NOMO-1 treated with DMSO at 0.1 percent for 48 hours (cell line): Measurements from ENCODE around the gene ISOC2.
A peak's percentile ranks its signal among the peaks of the same experiment; 100 is the strongest.
"Not testable (repeated sequence)": the region's sequence is repeated elsewhere in the genome, so short reads cannot be mapped to it uniquely, and the experiment has no call there.

Experiments used
- DNase-seq: peaks from one replicate; lab custom pipeline; 2025; ENCODE audit not compliant: unreplicated experiment; lab: John Stamatoyannopoulos, UW

The ISOC2 gene

DNA sequence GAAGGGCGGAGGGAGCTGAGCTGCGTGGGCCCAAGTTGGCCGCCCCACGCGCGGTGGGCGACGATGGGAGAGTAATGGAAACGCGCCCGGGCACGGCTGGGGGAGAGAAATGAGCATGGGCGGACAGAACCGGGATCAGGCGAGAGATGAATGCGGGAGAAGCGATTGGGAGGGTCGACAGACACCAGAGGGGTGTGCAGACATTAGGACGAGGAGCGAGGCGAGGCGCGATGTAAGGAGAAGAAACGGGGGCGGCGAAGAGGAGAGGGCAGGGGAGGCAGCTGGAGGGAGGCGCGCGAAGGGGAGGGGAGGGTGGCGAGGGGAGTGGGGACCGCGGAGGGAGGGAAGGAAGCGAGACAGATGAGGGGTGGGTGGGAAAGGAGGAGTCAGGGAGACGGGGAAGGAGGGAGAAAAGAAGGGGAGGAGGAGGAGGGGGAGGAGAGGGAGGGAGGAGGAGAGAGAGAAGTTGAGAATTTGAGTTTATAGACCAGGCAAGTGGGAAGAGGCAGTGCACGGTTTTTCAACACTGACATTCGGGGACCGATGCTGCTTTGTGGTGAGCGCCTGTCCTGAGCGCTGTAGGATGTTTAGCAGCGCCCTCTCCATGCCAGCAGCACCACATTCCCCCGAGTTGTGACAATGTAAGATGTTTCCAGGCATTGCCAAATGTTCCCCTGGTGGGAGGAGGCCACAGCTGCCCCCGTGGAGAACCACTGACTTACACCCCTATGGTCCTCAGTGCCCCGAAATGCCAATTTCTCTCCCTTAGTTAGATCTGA is 18.2 kb downstream of the ISOC2 start, which contains the start of gene SHISA7:
SHISA7 (minus strand) TSS at position 256 of the 779 bp plus-strand sequence. CDS start 437 bp downstream, outside the sequence.
- DNase-seq: no peak

DNA sequence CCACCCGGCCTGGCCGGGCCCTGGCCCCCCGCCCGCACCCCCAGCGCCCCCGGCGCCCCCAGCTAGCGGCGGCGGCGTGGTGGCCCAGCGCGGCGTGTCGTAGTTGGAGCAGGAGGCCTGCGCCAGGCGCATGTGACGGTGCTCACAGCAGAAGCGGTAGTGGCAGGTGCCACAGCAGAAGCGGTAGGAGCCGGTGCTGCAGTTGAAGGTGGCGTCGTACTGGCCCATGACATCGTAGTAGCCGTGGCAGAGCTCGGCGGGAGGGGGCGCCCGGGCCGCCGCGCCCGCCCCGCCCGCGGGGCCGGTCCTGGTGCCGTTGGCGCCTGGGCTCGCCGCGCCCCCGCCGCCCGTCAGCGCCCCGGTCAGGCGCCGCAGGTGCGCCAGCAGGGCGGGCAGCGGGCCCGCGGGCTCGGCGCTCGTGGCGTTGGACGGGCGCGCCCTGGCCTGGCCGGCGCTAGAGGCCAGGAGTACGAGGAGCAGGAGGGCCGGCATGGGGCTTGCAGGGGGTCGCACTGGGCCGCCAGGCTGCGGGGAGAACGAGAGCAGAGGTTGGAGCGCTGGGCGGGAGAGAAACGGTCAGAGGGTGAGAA is 19.0 kb downstream of the ISOC2 start:
- DNase-seq: no peak

DNA sequence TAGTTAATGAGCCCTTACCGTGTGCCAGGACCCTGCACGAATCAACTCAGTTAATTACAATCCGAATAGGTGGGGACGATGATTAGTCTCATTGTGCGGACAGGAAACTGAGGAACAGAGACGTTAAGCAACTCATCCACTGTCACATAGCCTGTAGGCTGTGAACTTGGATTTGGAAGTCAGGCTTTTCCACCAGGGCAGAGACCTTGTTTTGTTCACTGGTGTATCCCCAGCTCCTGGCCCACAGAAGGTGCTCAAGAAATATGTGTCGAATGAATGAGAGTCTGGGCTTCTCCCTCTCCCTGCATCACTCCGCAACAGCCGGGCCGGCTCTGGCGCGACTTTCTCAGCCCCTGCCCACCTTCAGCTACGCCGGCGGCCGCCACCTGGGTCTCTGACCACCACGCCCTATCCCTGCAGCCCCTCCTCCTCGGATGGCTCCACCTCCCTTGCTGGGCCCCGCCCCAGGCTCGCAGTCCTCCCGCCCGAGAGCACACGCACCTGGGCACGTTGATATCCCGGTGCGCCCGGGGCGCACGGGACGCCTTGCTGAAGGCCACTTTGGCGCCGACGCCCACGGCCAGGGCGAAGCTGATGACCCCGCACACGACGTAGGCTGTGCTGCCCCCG is 19.6 kb downstream of the ISOC2 start:
- no peak for DNase-seq

DNA sequence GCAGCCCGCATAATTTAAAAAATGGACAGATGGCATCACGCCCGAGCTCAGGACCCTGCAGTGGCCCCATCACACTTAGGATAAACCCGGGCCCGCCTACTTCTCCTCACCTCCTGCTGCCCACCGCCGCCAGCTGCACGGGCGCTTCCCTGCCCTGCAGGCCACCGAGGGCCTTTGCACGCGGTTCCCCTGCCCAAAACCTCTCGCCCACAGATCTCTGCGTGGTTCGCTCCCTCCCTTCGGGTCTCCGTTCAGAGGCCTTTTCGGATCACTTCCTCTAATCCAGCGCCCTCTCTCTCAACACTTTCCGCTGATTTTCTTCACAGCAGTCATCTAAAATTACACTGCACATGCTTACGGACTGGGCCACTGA is 20.1 kb downstream of the ISOC2 start:
- peak; percentile 81 for DNase-seq

DNA sequence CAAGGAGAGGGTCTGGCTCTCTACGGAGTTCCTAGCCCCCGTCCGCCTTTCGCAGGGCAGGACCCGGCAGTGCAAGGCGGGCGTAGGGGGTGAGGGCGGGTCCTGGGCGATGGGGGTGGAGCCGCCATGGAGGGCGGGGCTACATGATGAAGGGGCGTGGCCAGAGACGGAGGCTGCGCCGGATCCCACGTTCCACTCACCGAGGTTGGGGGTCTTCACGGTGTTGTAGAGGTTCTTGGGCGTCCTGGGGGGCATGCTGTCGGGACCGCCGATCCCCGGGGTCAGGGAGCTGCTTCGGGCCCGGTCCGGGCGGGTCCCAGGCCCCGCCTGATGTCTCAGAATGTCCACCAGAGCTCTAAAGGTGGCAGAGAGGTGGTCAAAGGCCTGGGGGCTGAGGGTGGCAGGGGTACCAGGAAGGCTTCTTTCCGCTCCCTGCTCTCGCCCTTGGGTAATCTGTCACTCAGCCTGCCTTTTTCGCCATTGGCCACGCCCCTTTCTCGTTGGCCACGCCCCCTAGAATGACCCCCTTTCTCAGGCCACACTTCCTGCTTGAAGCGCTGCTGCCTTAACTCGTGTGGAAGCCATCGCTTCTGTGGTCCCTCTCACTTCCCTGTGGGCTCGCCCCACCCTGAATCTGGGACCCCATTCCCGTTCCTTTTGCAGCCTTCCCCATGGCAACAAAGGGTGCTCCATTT is 20.9 kb downstream of the ISOC2 start:
- peak; percentile 63 for DNase-seq

DNA sequence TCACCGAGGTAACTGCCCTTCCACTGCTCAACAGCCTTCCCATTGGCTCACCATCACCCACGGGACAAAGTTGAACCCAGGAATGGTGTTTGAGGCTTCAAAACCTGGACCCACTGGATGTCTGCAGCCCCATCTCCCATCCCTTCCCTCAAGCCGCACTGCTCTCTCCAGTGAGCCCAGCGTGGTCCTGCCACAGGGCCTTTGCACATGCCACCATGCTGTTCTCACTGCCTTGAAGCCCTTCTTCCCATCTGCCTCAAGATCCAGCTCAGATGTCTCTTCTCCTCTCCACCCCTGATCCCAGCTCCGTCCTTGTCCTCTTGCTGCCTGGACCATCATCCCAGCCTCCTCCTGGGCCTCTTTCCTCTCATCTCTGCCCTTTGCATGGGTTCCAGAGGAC is 22.4 kb downstream of the ISOC2 start:
- no peak for DNase-seq

DNA sequence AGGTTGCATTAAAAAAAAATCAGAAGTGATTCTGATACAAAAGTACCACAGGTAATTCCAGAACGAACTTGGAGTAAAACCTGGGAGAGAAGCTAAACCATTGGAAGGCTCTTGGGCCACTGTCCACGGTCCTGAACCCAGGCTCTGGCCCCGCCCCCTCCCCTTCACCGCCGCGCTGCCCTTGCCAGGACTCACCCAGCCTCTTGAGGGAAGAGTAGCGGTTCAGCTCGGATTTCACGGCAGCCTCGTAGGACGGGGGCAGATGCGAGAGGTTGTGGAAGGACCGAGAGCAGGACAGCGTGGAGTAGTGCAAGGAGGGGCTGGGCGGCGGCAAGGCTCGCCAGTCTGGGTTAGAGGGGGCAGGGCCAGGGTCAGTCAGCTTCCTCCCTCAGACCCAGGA is 24.0 kb downstream of the ISOC2 start:
- DNase-seq: peak; percentile 15

DNA sequence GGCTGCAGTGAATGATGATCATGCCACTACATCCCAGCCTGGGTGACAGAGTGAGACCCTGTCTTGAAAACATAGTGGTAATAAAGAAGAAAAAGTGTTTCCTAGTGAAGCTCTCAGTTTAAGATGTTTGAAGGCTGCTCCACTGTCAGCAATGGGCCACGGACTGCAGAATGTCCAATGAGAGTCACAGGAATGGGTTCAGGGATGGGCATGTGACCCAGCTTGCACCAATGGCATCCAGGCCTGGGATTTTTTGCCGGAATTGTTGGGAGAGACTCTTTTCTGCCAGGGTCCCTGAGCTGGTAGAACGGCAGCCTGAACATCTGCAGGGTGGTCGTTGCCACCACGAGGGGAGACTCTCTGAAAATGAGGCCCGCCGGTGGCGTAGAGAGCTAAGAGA is 24.6 kb downstream of the ISOC2 start:
- DNase-seq: no peak

DNA sequence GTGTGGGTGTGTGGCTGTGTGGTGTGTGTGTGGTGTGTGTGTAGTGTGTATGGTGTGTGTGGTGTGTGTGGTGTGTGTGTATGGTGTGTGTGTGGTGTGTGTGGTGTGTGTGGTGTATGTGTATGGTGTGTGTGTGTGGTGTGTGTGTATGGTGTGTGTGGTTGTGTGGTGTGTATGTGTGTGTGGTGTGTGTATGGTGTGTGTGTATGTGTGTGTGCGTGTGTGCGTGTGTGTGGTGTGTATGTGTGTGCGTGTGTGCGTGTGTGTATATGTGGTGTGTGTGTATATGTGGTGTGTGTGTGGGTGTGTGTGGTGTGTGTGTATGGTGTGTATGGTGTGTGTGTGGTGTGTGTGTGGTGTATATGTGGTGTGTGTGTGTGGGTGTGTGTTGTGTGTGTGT is 26.4 kb downstream of the ISOC2 start:
- DNase-seq: no peak

DNA sequence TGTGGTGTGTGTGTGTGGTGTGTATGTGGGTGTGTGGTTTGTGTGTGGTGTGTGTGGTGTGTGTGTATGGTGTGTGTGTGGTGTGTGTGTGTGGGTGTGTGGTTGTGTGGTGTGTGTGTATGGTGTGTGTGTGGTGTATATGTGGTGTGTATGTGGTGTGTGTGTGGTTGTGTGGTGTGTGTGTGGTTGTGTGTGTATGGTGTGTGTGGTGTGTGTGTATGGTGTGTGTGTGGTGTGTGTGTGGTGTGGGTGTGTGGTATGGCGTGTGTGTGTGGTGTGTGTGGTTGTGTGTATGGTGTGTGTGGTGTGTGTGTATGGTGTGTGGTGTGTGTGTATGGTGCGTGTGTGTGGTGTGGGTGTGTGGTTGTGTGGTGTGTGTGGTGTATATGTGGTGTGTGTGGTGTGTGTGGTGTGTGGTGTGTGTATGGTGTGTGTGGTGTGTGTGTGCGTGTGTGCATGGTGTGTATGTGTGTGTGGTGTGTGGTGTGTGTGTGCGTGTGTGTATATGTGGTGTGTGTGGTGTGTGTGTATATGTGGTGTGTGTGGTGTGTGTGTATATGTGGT is 27.0 kb downstream of the ISOC2 start:
- no peak for DNase-seq

DNA sequence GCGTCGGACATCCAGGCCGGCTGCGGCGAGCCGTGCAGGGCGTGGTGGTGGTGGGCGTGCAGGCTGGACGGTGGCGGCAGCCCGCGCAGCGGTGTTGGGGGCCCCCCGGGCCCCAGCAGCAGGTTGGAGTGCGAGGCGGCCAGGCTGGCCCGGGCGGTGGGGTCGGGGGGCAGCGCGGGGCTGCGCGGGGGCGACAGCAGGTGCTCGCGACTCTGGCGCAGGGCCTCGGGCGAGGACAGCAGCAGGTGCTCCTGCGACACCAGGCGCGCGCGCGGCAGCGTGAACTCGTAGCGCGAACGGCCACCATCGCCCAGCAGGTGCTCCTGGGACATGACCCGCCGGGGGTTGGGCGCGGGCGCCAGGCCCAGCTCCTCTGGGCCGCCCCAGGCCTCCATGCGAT is 28.1 kb downstream of the ISOC2 start:
- DNase-seq: no peak

DNA sequence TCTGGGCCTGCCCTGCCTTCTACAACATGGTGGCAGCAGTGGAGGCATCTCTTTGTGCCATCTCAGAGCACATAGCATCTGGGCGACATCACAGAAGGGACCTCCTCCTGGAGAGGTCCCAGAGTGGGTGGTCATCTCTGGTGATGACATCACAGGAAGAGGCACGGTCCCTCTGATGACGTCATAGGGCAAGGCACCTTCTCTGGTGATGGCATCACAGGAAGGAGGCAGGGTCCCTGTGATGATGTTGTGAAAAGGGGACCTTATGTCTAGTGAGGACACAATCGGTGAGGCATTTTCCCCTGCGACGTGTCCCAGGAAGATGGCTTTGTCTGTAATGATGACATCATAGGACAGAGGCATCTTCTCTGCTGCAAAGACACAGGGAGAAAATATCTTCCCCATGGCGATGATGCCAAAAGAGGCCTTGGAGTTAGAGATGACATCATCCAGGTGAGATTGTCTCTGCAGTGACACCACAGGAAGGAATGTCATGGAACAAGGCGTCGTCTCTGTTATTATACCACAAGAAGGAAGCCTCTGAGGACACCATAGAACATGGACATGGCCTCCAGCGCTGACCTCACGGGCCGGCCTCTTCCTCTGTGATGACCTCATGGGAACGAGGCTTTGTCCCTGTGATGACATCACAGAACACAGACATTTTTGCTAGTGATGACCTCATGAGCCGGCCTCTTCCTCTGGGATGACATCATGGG is 29.0 kb downstream of the ISOC2 start:
- no peak for DNase-seq

DNA sequence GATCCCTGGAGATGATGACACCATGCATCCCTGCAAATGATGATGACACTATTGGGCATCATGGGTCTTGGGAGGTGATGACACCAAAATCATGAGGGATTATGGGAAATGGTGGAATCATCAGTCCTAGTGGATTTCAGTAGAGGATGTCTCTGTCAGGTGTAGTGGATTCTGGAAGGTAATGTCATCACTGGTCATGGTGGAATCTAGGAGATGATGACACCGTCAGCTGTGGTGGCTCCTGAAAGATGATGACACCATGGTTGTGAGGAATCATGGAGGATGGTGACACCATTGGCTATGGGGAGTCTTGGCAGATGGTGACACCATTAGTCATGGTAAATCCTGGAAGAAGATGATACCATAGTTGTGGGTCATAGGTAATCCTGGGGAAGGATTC is 30.3 kb downstream of the ISOC2 start:
- no peak for DNase-seq

DNA sequence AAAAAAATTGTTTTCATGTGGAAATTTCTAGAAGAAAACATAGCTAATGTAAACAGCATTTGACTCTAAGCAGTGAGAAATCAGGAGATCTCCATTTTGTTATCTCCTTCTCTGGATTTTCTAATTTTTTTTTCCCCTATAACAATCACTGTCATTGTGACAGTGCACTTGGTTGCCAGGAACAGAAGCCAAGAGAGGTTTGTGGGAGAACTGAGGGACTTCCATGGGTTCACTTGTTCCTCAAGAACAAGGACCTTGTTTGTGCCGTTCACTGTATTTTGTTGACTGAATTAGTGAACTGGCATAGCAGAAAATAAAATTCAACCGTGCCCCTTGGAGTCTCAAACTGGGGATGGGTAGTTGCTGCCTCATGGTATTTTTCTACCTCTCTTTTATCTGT is 35.4 kb downstream of the ISOC2 start:
- DNase-seq: no peak

DNA sequence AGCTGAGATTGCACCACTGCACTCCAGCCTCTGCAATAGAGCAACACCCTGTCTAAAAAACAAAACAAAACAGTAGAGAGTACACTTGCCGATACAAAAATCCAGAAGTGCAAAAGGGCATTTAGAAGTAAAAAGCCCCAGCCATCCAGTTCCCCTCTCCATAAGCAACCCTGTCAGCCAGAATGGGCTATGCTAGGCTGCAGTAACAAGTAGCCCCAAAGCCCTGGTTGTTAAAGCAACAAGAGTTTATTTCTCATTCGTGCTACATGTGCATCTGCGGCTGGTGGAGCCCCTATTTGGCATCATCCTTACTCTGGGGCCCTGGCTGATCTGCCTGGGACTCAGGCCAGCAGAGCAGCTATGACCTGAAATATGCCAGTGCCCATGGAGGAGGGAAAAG is 36.9 kb downstream of the ISOC2 start:
- DNase-seq: no peak

DNA sequence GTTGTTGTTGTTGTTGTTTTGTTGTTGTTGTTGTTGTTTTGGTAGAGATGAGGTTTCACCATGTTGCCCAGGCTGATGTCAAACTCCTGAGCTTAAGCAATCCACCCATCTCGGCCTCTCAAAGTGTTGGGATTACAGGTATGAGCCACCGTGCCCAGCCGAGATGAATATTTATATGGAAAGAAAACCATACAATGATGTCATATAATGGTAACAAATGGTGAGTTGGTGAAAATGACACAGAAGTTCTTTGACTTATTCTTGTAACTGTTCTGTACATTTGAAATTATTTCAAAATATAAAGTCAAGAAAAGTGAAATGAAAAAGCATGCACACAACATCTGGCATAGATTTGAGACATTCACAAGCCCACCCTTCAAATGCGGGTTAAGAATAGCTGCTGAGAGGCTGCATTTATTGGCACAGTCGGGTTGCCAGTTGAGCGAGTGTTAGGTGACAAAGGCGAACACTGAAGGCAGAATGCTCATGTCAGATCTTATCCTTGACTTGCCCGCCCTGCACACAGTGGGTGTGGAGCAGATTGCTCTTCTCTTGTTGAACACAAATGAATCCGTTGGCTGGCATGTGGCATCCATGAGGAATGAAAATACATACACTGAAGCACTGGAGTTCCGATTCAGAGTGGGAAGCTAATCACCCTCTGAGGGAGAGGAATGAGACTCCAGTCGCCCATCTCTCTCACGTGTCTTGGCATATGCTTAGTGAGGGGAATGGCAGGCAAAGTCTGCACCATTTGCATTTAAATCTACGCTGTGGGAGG is 38.0 kb downstream of the ISOC2 start:
- no peak for DNase-seq

DNA sequence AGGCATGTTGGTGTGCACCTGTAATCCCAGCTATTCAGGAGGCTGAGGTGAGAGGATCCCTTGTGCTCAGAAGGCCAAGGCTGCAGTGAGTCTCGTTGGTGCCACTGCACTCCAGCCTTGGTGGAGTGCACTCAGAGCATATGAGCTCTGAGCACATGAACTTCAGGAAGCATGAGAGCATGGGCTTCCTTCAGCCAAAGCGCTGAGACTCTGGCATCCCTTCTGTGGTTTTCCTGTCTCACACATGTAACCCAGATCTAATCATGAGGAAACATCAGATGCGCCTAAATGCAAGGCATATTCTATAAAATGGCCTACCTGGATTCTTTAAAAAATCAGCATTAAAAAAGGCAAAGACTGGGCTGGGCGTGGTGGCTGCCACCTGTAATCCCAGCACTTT is 40.2 kb downstream of the ISOC2 start:
- not testable (repeated sequence) for DNase-seq

DNA sequence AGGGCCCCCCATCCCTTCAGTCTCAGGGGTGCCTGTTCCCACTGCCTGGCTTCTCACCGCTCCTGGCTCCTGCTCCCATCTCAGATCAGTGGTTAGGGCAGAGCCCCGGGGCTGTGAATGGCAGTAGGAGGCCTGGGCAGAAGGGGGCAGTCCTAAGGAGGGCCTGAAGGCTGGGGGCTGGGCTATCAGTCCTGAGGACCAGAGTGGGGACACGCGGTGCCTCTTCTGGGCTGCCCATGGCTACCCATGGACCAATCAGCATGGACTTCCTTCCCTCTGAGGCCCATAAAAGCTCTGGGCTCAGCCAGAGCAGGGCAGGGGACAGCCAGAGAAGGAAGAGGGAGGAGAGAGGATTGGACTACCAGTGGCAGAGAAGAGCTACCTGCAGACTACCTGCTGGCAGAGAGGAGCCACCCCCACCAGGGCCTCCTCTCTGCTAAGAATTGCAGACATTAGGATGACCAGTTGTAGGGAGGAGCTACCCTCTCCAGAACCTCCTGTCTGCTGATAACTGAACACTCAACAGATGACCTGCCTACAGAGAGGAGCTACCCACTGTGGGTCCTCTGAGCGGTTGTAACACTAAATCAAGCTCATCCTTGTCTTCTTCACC is 41.7 kb downstream of the ISOC2 start:
- DNase-seq: no peak

DNA sequence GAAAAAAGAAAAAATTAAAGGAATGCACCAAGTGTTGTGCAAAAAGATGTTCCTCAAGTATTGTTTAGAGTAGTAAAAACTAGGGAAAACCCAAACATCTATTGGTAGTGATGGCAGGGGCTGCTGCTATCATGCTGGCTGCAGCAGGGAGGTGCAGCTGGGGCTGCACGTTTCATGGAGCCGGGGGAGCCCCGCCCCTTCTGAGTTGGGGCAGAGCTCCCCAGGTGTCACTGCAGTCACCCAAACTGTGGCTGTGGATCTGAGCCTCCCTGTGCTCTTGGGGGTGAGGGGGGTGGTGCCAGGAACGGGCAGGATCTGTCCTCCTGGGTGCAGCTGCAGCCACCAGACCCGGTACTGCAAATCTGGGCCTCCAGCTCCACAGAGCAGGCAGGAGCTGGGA is 42.3 kb downstream of the ISOC2 start:
- DNase-seq: no peak

DNA sequence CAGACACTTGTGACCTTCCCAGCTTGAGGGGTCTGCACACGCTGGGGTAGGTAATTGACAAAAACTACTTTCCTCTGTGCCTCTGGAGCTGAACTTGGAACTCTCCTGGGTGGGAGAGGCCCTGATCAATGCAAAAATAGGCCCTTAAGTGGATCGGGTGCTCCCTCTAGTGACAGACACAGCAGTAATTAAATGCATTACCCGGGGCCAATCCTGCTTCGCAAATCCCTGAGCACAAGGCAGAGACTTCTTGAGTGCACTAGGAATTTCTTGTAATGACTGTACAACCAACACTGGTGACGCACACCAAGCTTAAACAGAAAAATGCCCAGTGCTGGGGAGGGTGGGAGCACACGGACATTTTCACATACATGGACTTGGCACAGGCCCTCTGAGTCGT is 43.3 kb downstream of the ISOC2 start:
- DNase-seq: peak; percentile 31
